ENCODE measurements around the gene RTN4IP1.

The RTN4IP1 gene

GRCh38 chr6:106527979-106528378, 101.3 kb downstream of the RTN4IP1 start:
- DNase-seq, result no peak
- Mint-ChIP-seq H3K27me3 (no peaks in the 10 kb centered on the region), H3K36me3 (ENCODE audit: insufficient read depth) (peaks cover 83% of the 10 kb centered on the region), H3K9me3 (no peaks in the 10 kb centered on the region), H3K4me1 (ENCODE audit: low read depth in 2 of 2) (peaks cover 30 to 70% of the 10 kb centered on the region in 2 donors), H3K4me3 (no peak overlapping the region), H3K27ac (peak overlapping the region in 1 of 2 donors; percentile 65)
- ATAC-seq (replicated peaks), result no peak

- Mint-ChIP-seq H3K9me3 (no peaks in the 10 kb centered on the region), H3K4me3 (no peak overlapping the region), H3K4me1 (ENCODE audit: low read depth in 2 of 2) (peaks cover 29 to 66% of the 10 kb centered on the region in 2 donors), H3K27ac (no peak overlapping the region), H3K27me3 (no peaks in the 10 kb centered on the region), H3K36me3 (ENCODE audit: insufficient read depth) (peaks cover 80% of the 10 kb centered on the region)
- DNase-seq (no peak), ATAC-seq (replicated peaks) (no peak)
Measured at GRCh38 chr6:106527117-106527516, 102.2 kb downstream of the RTN4IP1 start.

- peak overlapping the region; percentile 89 to 90 for H3K4me3 Mint-ChIP-seq
- H3K9me3 Mint-ChIP-seq, result no peaks in the 10 kb centered on the region
- no peaks in the 10 kb centered on the region for H3K27me3 Mint-ChIP-seq
- DNase-seq, result no peak
- peak overlapping the region; percentile 95 to 97 for H3K27ac Mint-ChIP-seq
- H3K36me3 Mint-ChIP-seq (ENCODE audit: insufficient read depth), result peaks cover 80% of the 10 kb centered on the region
- ATAC-seq (replicated peaks), result no peak
- peaks cover 33 to 63% of the 10 kb centered on the region in 2 donors for H3K4me1 Mint-ChIP-seq (ENCODE audit: low read depth in 2 of 2)
Measured at GRCh38 chr6:106525882-106526275, 103.4 kb downstream of the RTN4IP1 start.

GRCh38 chr6:106525107-106525881, 104.0 kb downstream of the RTN4IP1 start:
- ATAC-seq (replicated peaks), result no peak
- peaks cover 37 to 63% of the 10 kb centered on the region in 2 donors for H3K4me1 Mint-ChIP-seq (ENCODE audit: low read depth in 2 of 2)
- DNase-seq, result no peak
- no peaks in the 10 kb centered on the region for H3K27me3 Mint-ChIP-seq
- H3K4me3 Mint-ChIP-seq, result peak overlapping the region; percentile 89 to 90
- peak overlapping the region; percentile 95 to 97 for H3K27ac Mint-ChIP-seq
- H3K36me3 Mint-ChIP-seq (ENCODE audit: insufficient read depth), result peaks cover 82% of the 10 kb centered on the region
- H3K9me3 Mint-ChIP-seq, result no peaks in the 10 kb centered on the region

GRCh38 chr6:106522562-106523250, 106.6 kb downstream of the RTN4IP1 start:
- Mint-ChIP-seq H3K4me3 (peak overlapping the region; percentile 89 to 90), H3K36me3 (ENCODE audit: insufficient read depth) (peaks cover 71% of the 10 kb centered on the region), H3K27me3 (no peaks in the 10 kb centered on the region), H3K27ac (peak overlapping the region; percentile 95 to 97), H3K9me3 (no peaks in the 10 kb centered on the region), H3K4me1 (ENCODE audit: low read depth in 2 of 2) (peaks cover 47 to 63% of the 10 kb centered on the region in 2 donors)
- DNase-seq (no peak), ATAC-seq (replicated peaks) (no peak)

Data from effector memory CD8-positive, alpha-beta T cell (primary cell).